ENCODE data around the gene NUP153.
A peak's percentile ranks its signal among the peaks of the same experiment; 100 is the strongest.
"Not testable (repeated sequence)": the region's sequence is repeated elsewhere in the genome, so short reads cannot be mapped to it uniquely, and the experiment has no call there.

Gene NUP153

GRCh38 chr6:17712576-17712975 is 5.9 kb upstream of the NUP153 start:
- DNase-seq: no peak

GRCh38 chr6:17710331-17710730 is 3.6 kb upstream of the NUP153 start:
- no peak for DNase-seq

GRCh38 chr6:17709476-17709875 is 2.8 kb upstream of the NUP153 start:
- no peak for DNase-seq

- DNase-seq: not testable (repeated sequence)
Observed at GRCh38 chr6:17708035-17708434, 1.3 kb upstream of the NUP153 start.

- DNase-seq: no peak
Observed at GRCh38 chr6:17707371-17707651, 586 bp upstream of the NUP153 start.

- peak; percentile 86 to 91 for DNase-seq
Observed at GRCh38 chr6:17705778-17706579, 746 bp downstream of the NUP153 start.

GRCh38 chr6:17705428-17705777 is 1.3 kb downstream of the NUP153 start:
- DNase-seq: no peak

- DNase-seq: peak in 1 of 2 experiments; percentile 18
Observed at GRCh38 chr6:17703256-17703694, 3.5 kb downstream of the NUP153 start.

GRCh38 chr6:17700421-17701416 is 6.0 kb downstream of the NUP153 start:
- no peak for DNase-seq

- no peak for DNase-seq
Observed at GRCh38 chr6:17691925-17692538, 14.7 kb downstream of the NUP153 start.

GRCh38 chr6:17688481-17688880 is 18.2 kb downstream of the NUP153 start:
- no peak for DNase-seq

GRCh38 chr6:17687136-17687535 is 19.6 kb downstream of the NUP153 start:
- no peak for DNase-seq

GRCh38 chr6:17684134-17684533 is 22.6 kb downstream of the NUP153 start:
- DNase-seq: no peak

GRCh38 chr6:17683428-17683827 is 23.3 kb downstream of the NUP153 start:
- DNase-seq: no peak

- no peak for DNase-seq
Observed at GRCh38 chr6:17679726-17680125, 27.0 kb downstream of the NUP153 start.

- DNase-seq: no peak
Observed at GRCh38 chr6:17677602-17678001, 29.1 kb downstream of the NUP153 start.

- no peak for DNase-seq
Observed at GRCh38 chr6:17673543-17674254, 33.0 kb downstream of the NUP153 start.

- no peak for DNase-seq
Observed at GRCh38 chr6:17672064-17672718, 34.5 kb downstream of the NUP153 start.

- no peak for DNase-seq
Observed at GRCh38 chr6:17666646-17667045, 40.1 kb downstream of the NUP153 start.

GRCh38 chr6:17665132-17665531 is 41.6 kb downstream of the NUP153 start:
- no peak for DNase-seq

GRCh38 chr6:17663226-17663625 is 43.5 kb downstream of the NUP153 start:
- DNase-seq: no peak

- no peak for DNase-seq
Observed at GRCh38 chr6:17662585-17662984, 44.1 kb downstream of the NUP153 start.

Data from activated CD4-positive, alpha-beta T cell treated with anti-CD3 and anti-CD28 coated beads, Interleukin-2, amount 50 U/mL, for 48 hours (primary cell).